OCI-LY7 (cell line): Measurements from ENCODE around the gene ALK. TPM values are rescaled to one million over a fixed set of nuclear protein-coding genes. Genes with fewer than 3 reads are reported as not detected.

ENCODE experiments used
- BruUV-seq: library from RNA; stranded (reverse); fragments of 400-500 nt; replicated peaks from 2 replicates; lab custom pipeline; 2021; lab: Mats Ljungman, UMichigan
- CTCF ChIA-PET: fragments of 300-600 bp; sonication (Branson Sonifier 250); formaldehyde crosslinking; loops from one replicate; lab custom pipeline; 2022; ENCODE audit warnings: antibody characterized with exemption; ENCODE audit not compliant: unreplicated experiment; lab: Charles Lee
- POLR2A ChIA-PET: fragments of 300-600 bp; sonication (Branson Sonifier 250); formaldehyde crosslinking; loops from one replicate; lab custom pipeline; 2022; ENCODE audit warnings: antibody characterized with exemption; lab: Charles Lee
- DNase-seq: peaks from one replicate; pipeline ENCODE4 v3.0.0-alpha.2; 2015; ENCODE audit warnings: low spot score
- H2AFZ ChIP-seq: fragments of 200-600 bp; sonication (generic), shearing (Covaris generic); 2 replicates; pipeline ENCODE4 v1.6.1; 2014; ENCODE audit warnings: mild to moderate bottlenecking, antibody characterized with exemption, low read length, moderate library complexity
- H3K27ac ChIP-seq: fragments of 200-600 bp; sonication (generic); 2 replicates; pipeline ENCODE4 v1.5.1; 2014; ENCODE audit warnings: mixed run types, low read depth, mild to moderate bottlenecking, moderate library complexity, low read length, inconsistent platforms; ENCODE audit not compliant: poor library complexity, severe bottlenecking
- H3K36me3 ChIP-seq: fragments of 200-600 bp; sonication (generic); 2 replicates; pipeline ENCODE4 v1.6.1; 2014; ENCODE audit warnings: mild to moderate bottlenecking, antibody characterized with exemption, low read length, moderate library complexity, mixed read lengths; ENCODE audit not compliant: insufficient read depth
- H3K4me1 ChIP-seq: fragments of 200-600 bp; sonication (generic); 2 replicates; pipeline ENCODE4 v1.5.1; 2014; ENCODE audit warnings: mild to moderate bottlenecking, low read length; ENCODE audit not compliant: insufficient read depth, poor library complexity, severe bottlenecking
- H3K4me2 ChIP-seq: fragments of 200-600 bp; sonication (generic); 2 replicates; pipeline ENCODE4 v1.6.1; 2014; ENCODE audit warnings: mild to moderate bottlenecking, low read length
- H3K4me3 ChIP-seq: fragments of 200-600 bp; sonication (generic); 2 replicates; pipeline ENCODE4 v1.5.1; 2014; ENCODE audit warnings: mild to moderate bottlenecking, low read depth, low read length; ENCODE audit not compliant: poor library complexity, severe bottlenecking
- H3K79me2 ChIP-seq: fragments of 200-600 bp; sonication (generic); 2 replicates; pipeline ENCODE4 v1.6.1; 2016; ENCODE audit warnings: low read depth, mild to moderate bottlenecking, low read length, moderate library complexity, mixed read lengths; ENCODE audit not compliant: insufficient read depth
- H3K9me2 ChIP-seq: fragments of 200-600 bp; sonication (generic); 2 replicates; pipeline ENCODE4 v1.6.1; 2016; ENCODE audit warnings: mild to moderate bottlenecking, low read length, mixed read lengths; ENCODE audit not compliant: insufficient read depth
- H3K9me3 ChIP-seq: fragments of 200-600 bp; sonication (generic); 2 replicates; pipeline ENCODE4 v1.6.1; 2014; ENCODE audit warnings: mild to moderate bottlenecking, mixed run types, low read length, mixed read lengths
- H4K20me1 ChIP-seq: fragments of 200-600 bp; sonication (generic); 2 replicates; pipeline ENCODE4 v1.6.1; 2014; ENCODE audit warnings: mild to moderate bottlenecking, antibody characterized with exemption, low read length, moderate library complexity, mixed read lengths; ENCODE audit not compliant: insufficient read depth
- EZH2phosphoT487 ChIP-seq: fragments of 200-600 bp; sonication (generic); IDR thresholded peaks from 2 replicates; pipeline ENCODE4 v1.6.1; 2018; ENCODE audit warnings: low read depth, borderline replicate concordance, mild to moderate bottlenecking, mixed run types, antibody characterized with exemption, low read length, moderate library complexity, mixed read lengths
- intact Hi-C: fragments of 100-400 bp; cut with micrococcal nuclease; formaldehyde crosslinking; loops from one replicate; pipeline ENCODE4 v1.10.0; 2022; ENCODE audit not compliant: unreplicated experiment
- total RNA-seq, 2 experiments: library from RNA; depleted of rRNA in 1 of 2; stranded (reverse); fragments of >200 nt in 1 of 2; shearing (Covaris generic) in 1 of 2; gene quantifications; 2 replicates each; pipeline ENCODE4 v1.2.3, GENCODE V29; 2014 to 2022
- TF ChIP-seq, protein P1 (sequence below): fragments of 200-600 bp; sonication (generic); conservative IDR thresholded peaks from 2 replicates; pipeline ENCODE4 v1.5.1; 2014; ENCODE audit warnings: mild to moderate bottlenecking, antibody characterized with exemption, low read length, moderate library complexity, mixed read lengths

The ALK gene
- total RNA-seq, 2 experiments from 2014 or later: 0.09 TPM; not detected in 1

DNA sequence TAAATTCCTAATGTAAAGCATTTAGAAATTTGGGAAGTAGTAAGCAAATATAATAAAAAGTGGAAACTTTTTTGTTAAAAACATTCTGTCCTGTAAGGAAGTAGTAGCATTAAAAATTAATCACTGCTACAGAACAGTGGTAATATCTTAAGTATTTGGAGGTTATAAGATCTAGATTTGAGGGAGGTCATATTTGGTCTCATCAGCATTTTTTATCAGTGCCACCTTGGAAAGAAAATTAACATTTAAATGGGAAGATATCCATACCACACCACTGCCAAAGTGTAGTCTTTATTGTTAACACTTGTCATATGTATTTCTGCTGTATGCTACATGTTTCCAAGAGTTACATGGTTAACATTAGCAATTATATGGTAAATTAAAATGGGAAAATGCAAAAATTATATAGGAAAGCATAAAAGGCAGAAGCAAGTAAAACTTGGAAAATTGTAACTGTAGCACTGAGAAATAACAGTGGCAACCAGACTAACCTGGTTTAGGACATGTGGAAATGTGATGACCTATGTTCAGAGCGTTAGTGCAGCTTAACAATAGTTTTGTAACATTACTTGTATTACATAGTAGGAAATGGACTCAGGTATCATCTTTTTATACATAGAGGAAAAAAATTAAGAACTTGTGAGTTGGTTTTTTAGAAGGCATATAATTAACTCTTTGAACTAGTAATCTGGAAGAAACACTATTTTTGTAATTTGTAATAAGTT lies 759.0 kb downstream of the ALK start:
- Histone ChIP-seq H3K4me2 (no peak overlapping the region), H3K36me3 (no peaks in the 10 kb centered on the region), H3K4me3 (no peak overlapping the region), H3K27ac (no peak overlapping the region), H3K79me2 (no peaks in the 10 kb centered on the region), H3K9me2 (no peaks in the 10 kb centered on the region), H2AFZ (no peak overlapping the region), H4K20me1 (no peaks in the 10 kb centered on the region), H3K4me1 (no peaks in the 10 kb centered on the region), H3K9me3 (no peaks in the 10 kb centered on the region)
- BruUV-seq: no TSS peak
- CTCF ChIA-PET: no interaction called here
- TF ChIP-seq EZH2phosphoT487: no peak
- TF ChIP-seq, protein P1, sequence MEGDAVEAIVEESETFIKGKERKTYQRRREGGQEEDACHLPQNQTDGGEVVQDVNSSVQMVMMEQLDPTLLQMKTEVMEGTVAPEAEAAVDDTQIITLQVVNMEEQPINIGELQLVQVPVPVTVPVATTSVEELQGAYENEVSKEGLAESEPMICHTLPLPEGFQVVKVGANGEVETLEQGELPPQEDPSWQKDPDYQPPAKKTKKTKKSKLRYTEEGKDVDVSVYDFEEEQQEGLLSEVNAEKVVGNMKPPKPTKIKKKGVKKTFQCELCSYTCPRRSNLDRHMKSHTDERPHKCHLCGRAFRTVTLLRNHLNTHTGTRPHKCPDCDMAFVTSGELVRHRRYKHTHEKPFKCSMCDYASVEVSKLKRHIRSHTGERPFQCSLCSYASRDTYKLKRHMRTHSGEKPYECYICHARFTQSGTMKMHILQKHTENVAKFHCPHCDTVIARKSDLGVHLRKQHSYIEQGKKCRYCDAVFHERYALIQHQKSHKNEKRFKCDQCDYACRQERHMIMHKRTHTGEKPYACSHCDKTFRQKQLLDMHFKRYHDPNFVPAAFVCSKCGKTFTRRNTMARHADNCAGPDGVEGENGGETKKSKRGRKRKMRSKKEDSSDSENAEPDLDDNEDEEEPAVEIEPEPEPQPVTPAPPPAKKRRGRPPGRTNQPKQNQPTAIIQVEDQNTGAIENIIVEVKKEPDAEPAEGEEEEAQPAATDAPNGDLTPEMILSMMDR: no peak
- DNase-seq: no peak
- POLR2A ChIA-PET: interaction anchor here (0.7 kb wide), 1 partner anchor 9 kb away, joined by 3 read pairs; no protein-coding TSS in a partner anchor
- intact Hi-C loops: loop anchor here (2.0 kb wide), 1 partner anchor 34 kb away; no protein-coding TSS in a partner anchor

DNA sequence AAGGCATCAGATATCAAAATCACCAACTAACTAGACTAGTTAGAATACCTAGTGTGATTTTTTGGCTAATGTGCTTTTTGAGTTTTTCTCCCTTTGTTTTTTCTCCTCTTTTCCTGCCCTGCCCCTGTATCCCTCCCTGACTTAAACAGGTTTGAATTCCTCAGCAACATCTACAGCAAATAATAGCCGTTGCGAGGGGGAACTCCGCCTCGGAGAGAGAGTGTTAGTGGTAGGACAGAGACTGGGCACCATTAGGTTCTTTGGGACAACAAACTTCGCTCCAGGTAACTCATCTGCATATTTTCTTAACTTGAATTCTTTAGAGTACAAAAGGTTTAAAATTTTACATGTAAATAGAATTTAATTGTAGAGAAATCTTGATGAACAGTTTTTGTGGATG lies 761.2 kb downstream of the ALK start:
- intact Hi-C loops: no loop called here
- Histone ChIP-seq H3K4me2 (no peak overlapping the region), H3K4me3 (no peak overlapping the region), H3K9me3 (no peaks in the 10 kb centered on the region), H3K9me2 (no peaks in the 10 kb centered on the region), H3K4me1 (no peaks in the 10 kb centered on the region), H4K20me1 (no peaks in the 10 kb centered on the region), H2AFZ (no peak overlapping the region), H3K79me2 (no peaks in the 10 kb centered on the region), H3K27ac (no peak overlapping the region), H3K36me3 (no peaks in the 10 kb centered on the region)
- BruUV-seq: no TSS peak
- CTCF ChIA-PET: no interaction called here
- POLR2A ChIA-PET: no interaction called here
- DNase-seq: no peak
- TF ChIP-seq, protein P1: no peak
- TF ChIP-seq EZH2phosphoT487: no peak

DNA sequence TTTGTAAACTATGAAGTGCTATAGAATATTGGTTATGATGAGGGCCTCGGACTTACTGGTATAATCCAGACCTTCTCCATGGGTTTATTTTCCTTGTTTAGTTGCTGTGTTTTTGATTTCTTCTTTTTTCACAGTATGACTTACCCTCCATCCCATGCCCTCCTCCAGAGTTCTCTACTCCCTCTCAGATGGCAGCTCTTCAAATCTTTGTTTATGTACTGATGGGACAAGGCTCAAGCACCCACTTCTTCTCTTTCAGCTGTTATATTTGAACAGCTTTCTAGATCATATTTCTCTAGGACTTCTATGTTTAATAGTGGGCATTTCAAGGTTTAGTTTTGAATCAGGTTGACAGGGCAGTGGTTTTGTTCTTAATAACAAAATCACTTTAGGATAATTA lies 762.3 kb downstream of the ALK start:
- H3K36me3 ChIP-seq: no peaks in the 10 kb centered on the region

More for the DNA sequence above, 762.3 kb downstream of the ALK start:
- CTCF ChIA-PET: no interaction called here
- Histone ChIP-seq H3K4me2 (no peak overlapping the region), H3K9me2 (no peaks in the 10 kb centered on the region), H3K4me3 (no peak overlapping the region), H3K9me3 (no peaks in the 10 kb centered on the region), H4K20me1 (no peaks in the 10 kb centered on the region; the same call in 1 of the 2 replicates), H3K79me2 (no peaks in the 10 kb centered on the region), H3K27ac (no peak overlapping the region), H3K4me1 (no peaks in the 10 kb centered on the region), H2AFZ (no peak overlapping the region)
- TF ChIP-seq EZH2phosphoT487: no peak
- TF ChIP-seq, protein P1: no peak
- intact Hi-C loops: no loop called here
- DNase-seq: no peak
- POLR2A ChIA-PET: interaction anchor here (0.7 kb wide), 1 partner anchor 812 kb away, joined by 3 read pairs; no protein-coding TSS in a partner anchor
- no TSS peak for BruUV-seq
